ENCODE measurements around the gene CAMKK2. TPM values are rescaled to one million over a fixed set of nuclear protein-coding genes. Genes with fewer than 3 reads are reported as not detected.

CAMKK2 gene
- total and polyA plus RNA-seq, 9 of the 15 experiments (the other 6 are each of a cell fraction or from before 2014, with no cell fraction given), result 4.3 to 32.0 (median 18.2) TPM

DNA sequence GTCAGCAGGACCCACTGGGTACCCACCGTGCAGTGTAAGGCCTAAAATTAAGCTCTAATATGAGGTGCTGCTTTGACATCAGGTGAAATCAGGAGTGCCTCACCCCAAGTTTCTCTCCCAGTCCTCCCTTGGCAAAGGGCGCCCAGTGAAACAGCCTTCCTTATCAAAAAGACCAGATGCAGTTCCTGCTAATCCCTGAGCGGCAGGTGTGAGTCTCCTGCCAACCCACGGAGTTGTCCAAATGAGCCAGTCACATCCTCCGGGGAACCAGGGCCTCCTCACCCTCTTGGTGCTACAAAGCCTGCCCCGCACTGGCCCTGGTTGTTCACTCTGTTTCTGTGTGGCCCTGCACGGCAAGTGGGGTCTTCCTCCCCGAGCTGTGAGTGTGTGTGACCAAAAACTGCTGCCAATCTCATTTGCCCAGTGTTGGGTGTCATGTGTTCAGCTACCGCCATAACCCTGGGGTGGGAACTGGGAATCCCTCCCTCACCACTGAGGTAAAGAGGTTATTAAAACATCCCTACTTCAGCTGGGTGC lies 106.8 kb downstream of the CAMKK2 start (continued):
- TF ChIP-seq ZBTB8A (IDR thresholded peaks at IDR 0.05; ENCODE audit: partially characterized antibody), result no peak

DNA sequence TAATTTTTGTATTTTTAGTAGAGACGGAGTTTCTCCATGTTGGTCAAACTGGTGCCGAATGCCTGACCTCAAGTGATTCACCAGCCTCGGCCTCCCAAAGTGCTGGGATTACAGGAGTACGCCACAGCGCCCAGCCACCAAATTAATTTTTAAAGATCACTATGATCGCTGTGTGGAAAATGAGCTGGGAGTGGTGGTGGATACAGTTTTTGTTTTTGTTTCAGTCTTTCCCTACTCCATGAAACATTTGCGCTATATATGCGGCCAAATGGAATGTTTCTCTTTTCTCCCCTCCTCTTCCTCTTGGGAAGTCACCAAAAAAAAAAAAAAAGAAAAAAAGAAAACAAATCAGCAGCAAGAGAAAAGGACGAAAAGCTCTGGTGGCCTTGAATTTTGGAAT lies 107.4 kb downstream of the CAMKK2 start:
- FAIRE-seq (no peak), ATAC-seq (no peak), DNase-seq (ENCODE audit: extremely low read depth in 1 of 4, low spot score in 3 of 4) (no peak)
- Histone ChIP-seq H3K9me3 (replicated peaks; ENCODE audit: control insufficient read depth, insufficient read depth, low read depth, low read length) (no peaks in the 10 kb centered on the region), H3K9me1 (ENCODE audit: control insufficient read depth, insufficient read depth, low read length) (no peaks in the 10 kb centered on the region), H2AFZ (ENCODE audit: low read depth, low read length) (no peak overlapping the region), H3K4me1 (replicated peaks in 1 of 2; ENCODE audit: control insufficient read depth in 2 of 2, insufficient read depth in 2 of 2, low read length in 2 of 2) (peaks cover 12 to 17% of the 10 kb centered on the region in 2 experiments), H3K4me3 (no peak overlapping the region), H3K4me2 (ENCODE audit: insufficient read depth, low read length) (peak overlapping the region; percentile 43), H4K20me1 (replicated peaks; ENCODE audit: control insufficient read depth, insufficient read depth, low read length) (no peaks in the 10 kb centered on the region), H3K27me3 (ENCODE audit: control insufficient read depth in 2 of 2, insufficient read depth in 2 of 2, low read length in 2 of 2) (no peaks in the 10 kb centered on the region), H3K27ac (ENCODE audit: extremely low read depth, low read depth, low read length) (no peak overlapping the region), H3K79me2 (ENCODE audit: control insufficient read depth, insufficient read depth, low read length) (no peaks in the 10 kb centered on the region), H3K9ac (ENCODE audit: insufficient read depth in 1 of 2, low read depth in 2 of 2, low read length in 2 of 2) (no peak overlapping the region; a peak in 1 of 4 replicates), H3K36me3 (ENCODE audit: control insufficient read depth, insufficient read depth, low read length) (no peaks in the 10 kb centered on the region)
- intact Hi-C loops (cut with micrococcal nuclease) (no loop called here), in situ Hi-C loops (cut with MboI) (no loop called here)
- POLR2A ChIA-PET, result interaction anchor here (0.6 to 1.6 kb wide), 2 partner anchors 9 to 29 kb away, joined by 3 to 6 read pairs; no protein-coding TSS in a partner anchor
- TF ChIP-seq LARP7 (IDR thresholded peaks at IDR 0.05) (0 out of 2 replicates have a peak, but pooled peaks have one; percentile 23), OTX1 (CRISPR knock-in tag; IDR thresholded peaks at IDR 0.05) (no peak)
- 95% methylated on average over 5 of the region's 9 CpGs for WGBS (ENCODE audit: insufficient coverage, low coverage, missing lambda C conversion rate)
- BruUV-seq (replicated peaks), result no TSS peak
- CTCF ChIA-PET (ENCODE audit: low intra/inter-chr PET ratio), result interaction anchor here (0.7 kb wide), 1 partner anchor 267 kb away, joined by 4 read pairs; no protein-coding TSS in a partner anchor

DNA sequence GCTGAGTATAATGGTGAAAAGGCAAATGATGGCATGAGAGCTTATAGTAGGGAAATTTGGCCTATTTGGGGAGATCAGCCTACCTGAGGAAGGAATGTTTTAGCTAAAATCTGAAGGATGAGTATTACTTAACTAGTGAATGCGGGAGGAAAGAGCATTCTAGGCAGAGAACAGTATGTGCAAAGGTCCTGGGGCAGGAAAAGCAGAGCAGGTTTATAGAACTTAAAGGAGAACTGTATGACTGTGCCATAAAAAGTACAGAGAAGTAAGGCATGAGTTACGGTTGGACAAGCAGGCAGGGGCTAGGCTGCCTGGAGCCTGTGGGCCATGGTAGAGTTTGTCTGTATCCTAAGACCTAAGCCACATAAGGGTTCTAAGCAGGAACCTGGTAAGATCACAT lies 108.3 kb downstream of the CAMKK2 start:
- Histone ChIP-seq H3K36me3 (ENCODE audit: control insufficient read depth, insufficient read depth, low read length) (no peaks in the 10 kb centered on the region), H3K9me1 (ENCODE audit: control insufficient read depth, insufficient read depth, low read length) (no peaks in the 10 kb centered on the region), H3K27ac (ENCODE audit: extremely low read depth, low read depth, low read length) (no peak overlapping the region), H3K9ac (ENCODE audit: insufficient read depth in 1 of 2, low read depth in 2 of 2, low read length in 2 of 2) (no peak overlapping the region), H4K20me1 (replicated peaks; ENCODE audit: control insufficient read depth, insufficient read depth, low read length) (no peaks in the 10 kb centered on the region), H3K4me2 (ENCODE audit: insufficient read depth, low read length) (no peak overlapping the region), H3K4me1 (replicated peaks in 1 of 2; ENCODE audit: control insufficient read depth in 2 of 2, insufficient read depth in 2 of 2, low read length in 2 of 2) (peaks cover 12 to 17% of the 10 kb centered on the region in 2 experiments), H3K9me3 (replicated peaks; ENCODE audit: control insufficient read depth, insufficient read depth, low read depth, low read length) (no peaks in the 10 kb centered on the region), H3K4me3 (no peak overlapping the region), H3K27me3 (ENCODE audit: control insufficient read depth in 2 of 2, insufficient read depth in 2 of 2, low read length in 2 of 2) (no peaks in the 10 kb centered on the region), H3K79me2 (ENCODE audit: control insufficient read depth, insufficient read depth, low read length) (no peaks in the 10 kb centered on the region), H2AFZ (ENCODE audit: low read depth, low read length) (no peak overlapping the region)
- ChIA-PET POLR2A (interaction anchor here (1.6 kb wide), 1 partner anchor 10 kb away, joined by 6 read pairs; no protein-coding TSS in a partner anchor), CTCF (ENCODE audit: low intra/inter-chr PET ratio) (no interaction called here)
- TF ChIP-seq RBM25 (IDR thresholded peaks at IDR 0.05; ENCODE audit: low read depth, low read length, severe bottlenecking) (peak; percentile 89), KDM1A (IDR thresholded peaks at IDR 0.05) (peak in 1 of 2 experiments; percentile 42; a peak in 1 of 4 replicates), HDAC2 (IDR thresholded peaks at IDR 0.05) (peak; percentile 29; the same call in 1 of the 2 replicates), CHD1 (IDR thresholded peaks at IDR 0.05; ENCODE audit: low read length) (no peak), XRCC5 (IDR thresholded peaks at IDR 0.05; ENCODE audit: low read depth, low read length) (no peak), BCOR (IDR thresholded peaks at IDR 0.05) (peak; percentile 61; the same call in 1 of the 2 replicates)
- TF ChIP-seq, protein P1, sequence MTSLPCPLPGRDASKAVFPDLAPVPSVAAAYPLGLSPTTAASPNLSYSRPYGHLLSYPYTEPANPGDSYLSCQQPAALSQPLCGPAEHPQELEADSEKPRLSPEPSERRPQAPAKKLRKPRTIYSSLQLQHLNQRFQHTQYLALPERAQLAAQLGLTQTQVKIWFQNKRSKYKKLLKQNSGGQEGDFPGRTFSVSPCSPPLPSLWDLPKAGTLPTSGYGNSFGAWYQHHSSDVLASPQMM (CRISPR knock-in tag; IDR thresholded peaks at IDR 0.05), result no peak
- TF ChIP-seq, protein P2, sequence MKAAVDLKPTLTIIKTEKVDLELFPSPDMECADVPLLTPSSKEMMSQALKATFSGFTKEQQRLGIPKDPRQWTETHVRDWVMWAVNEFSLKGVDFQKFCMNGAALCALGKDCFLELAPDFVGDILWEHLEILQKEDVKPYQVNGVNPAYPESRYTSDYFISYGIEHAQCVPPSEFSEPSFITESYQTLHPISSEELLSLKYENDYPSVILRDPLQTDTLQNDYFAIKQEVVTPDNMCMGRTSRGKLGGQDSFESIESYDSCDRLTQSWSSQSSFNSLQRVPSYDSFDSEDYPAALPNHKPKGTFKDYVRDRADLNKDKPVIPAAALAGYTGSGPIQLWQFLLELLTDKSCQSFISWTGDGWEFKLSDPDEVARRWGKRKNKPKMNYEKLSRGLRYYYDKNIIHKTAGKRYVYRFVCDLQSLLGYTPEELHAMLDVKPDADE (conservative IDR thresholded peaks at IDR 0.05; ENCODE audit: control insufficient read depth, low read depth, low read length), result no peak
- TF ChIP-seq, protein P3, sequence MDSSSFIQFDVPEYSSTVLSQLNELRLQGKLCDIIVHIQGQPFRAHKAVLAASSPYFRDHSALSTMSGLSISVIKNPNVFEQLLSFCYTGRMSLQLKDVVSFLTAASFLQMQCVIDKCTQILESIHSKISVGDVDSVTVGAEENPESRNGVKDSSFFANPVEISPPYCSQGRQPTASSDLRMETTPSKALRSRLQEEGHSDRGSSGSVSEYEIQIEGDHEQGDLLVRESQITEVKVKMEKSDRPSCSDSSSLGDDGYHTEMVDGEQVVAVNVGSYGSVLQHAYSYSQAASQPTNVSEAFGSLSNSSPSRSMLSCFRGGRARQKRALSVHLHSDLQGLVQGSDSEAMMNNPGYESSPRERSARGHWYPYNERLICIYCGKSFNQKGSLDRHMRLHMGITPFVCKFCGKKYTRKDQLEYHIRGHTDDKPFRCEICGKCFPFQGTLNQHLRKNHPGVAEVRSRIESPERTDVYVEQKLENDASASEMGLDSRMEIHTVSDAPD (CRISPR knock-in tag; IDR thresholded peaks at IDR 0.05), result no peak
- no TSS peak for BruUV-seq (replicated peaks)
- FAIRE-seq (no peak), DNase-seq (ENCODE audit: extremely low read depth in 1 of 4, low spot score in 3 of 4) (no peak), ATAC-seq (no peak)
- intact Hi-C loops (cut with micrococcal nuclease) (no loop called here), in situ Hi-C loops (cut with MboI) (no loop called here)
- WGBS (ENCODE audit: insufficient coverage, low coverage, missing lambda C conversion rate), result 64% methylated on average over 2 of the region's 2 CpGs

All from K562 (cell line).